Activated B cell treated with CpG ODN at 0.5 μM for 24 hours (primary cell): ENCODE results near the gene KLLN. TPM values are rescaled to one million over a fixed set of nuclear protein-coding genes. Genes with fewer than 3 reads are reported as not detected.
A peak's percentile ranks its signal among the peaks of the same experiment; 100 is the strongest.
"Not testable (repeated sequence)": the region's sequence is repeated elsewhere in the genome, so short reads cannot be mapped to it uniquely, and the experiment has no call there.

Experiments
- ATAC-seq: fragments of 200-7000 bp; cut with Tn5 transposase; one replicate; pipeline ENCODE4 v1.10.0; 2021; ENCODE audit warnings: low read depth, mild to moderate bottlenecking, moderate library complexity
- CTCF ChIA-PET: fragments of 350-600 bp; sonication (Branson Sonifier 250); formaldehyde crosslinking; loops from one replicate; lab custom pipeline; 2021; ENCODE audit warnings: antibody characterized with exemption; lab: Charles Lee
- POLR2A ChIA-PET: fragments of 350-600 bp; sonication (Branson Sonifier 250); formaldehyde crosslinking; loops from one replicate; lab custom pipeline; 2021; ENCODE audit warnings: antibody characterized with exemption; lab: Charles Lee
- DNase-seq: peaks from one replicate; pipeline ENCODE4 v3.0.0; 2022
- H3K27ac Mint-ChIP-seq: one replicate; pipeline ENCODE4 v1.8.0; 2020; ENCODE audit warnings: mixed read lengths
- H3K27me3 Mint-ChIP-seq: one replicate; pipeline ENCODE4 v1.8.0; 2021; ENCODE audit warnings: mixed read lengths
- H3K36me3 Mint-ChIP-seq: one replicate; pipeline ENCODE4 v1.8.0; 2021; ENCODE audit warnings: low read depth, mixed read lengths
- H3K4me1 Mint-ChIP-seq: one replicate; pipeline ENCODE4 v1.8.0; 2021; ENCODE audit warnings: mixed read lengths
- H3K4me3 Mint-ChIP-seq: one replicate; pipeline ENCODE4 v1.8.0; 2020; ENCODE audit warnings: mild to moderate bottlenecking, mixed read lengths
- H3K9me3 Mint-ChIP-seq: one replicate; pipeline ENCODE4 v1.8.0; 2020; ENCODE audit warnings: mixed read lengths
- intact Hi-C: fragments of 100-400 bp; cut with micrococcal nuclease; formaldehyde crosslinking; loops from one replicate; pipeline ENCODE4 v1.15.1; 2024
- total RNA-seq: library from RNA; stranded (reverse); gene quantifications from 2 replicates; pipeline ENCODE4 v1.2.3, GENCODE V29; 2022
- TF ChIP-seq, protein P1 (sequence below): fragments of 200-600 bp; IDR thresholded peaks from one replicate; pipeline ENCODE4 v1.8.0; 2022; ENCODE audit warnings: antibody characterized with exemption, mild to moderate bottlenecking

The KLLN gene
- total RNA-seq, 1 donor from 2014 or later: 2.6 TPM

DNA sequence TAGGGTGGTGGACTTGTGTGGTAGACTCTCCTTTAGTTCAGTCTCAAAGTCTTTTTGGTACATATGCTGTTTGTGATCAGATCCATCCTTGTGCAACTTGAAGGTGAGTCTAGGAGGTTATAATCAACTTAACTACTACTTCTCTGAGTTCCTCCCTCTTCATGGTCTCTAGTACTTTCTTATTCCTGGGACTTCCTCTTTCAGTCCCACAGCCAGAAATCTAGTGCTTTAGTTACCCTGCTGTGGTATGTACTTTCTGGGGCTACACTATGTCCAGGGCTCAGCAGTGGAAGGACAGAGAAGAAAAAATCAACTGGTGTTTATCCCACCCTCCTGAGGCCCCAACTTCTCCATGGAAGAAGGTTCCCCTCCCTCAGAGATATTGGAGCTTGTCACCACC lies 25.9 kb downstream of the KLLN start:
- Mint-ChIP-seq H3K27ac (no peak overlapping the region), H3K4me3 (no peak overlapping the region), H3K27me3 (peaks cover 1% of the 10 kb centered on the region), H3K9me3 (no peaks in the 10 kb centered on the region), H3K36me3 (no peaks in the 10 kb centered on the region), H3K4me1 (peaks cover 9% of the 10 kb centered on the region)
- TF ChIP-seq, protein P1, sequence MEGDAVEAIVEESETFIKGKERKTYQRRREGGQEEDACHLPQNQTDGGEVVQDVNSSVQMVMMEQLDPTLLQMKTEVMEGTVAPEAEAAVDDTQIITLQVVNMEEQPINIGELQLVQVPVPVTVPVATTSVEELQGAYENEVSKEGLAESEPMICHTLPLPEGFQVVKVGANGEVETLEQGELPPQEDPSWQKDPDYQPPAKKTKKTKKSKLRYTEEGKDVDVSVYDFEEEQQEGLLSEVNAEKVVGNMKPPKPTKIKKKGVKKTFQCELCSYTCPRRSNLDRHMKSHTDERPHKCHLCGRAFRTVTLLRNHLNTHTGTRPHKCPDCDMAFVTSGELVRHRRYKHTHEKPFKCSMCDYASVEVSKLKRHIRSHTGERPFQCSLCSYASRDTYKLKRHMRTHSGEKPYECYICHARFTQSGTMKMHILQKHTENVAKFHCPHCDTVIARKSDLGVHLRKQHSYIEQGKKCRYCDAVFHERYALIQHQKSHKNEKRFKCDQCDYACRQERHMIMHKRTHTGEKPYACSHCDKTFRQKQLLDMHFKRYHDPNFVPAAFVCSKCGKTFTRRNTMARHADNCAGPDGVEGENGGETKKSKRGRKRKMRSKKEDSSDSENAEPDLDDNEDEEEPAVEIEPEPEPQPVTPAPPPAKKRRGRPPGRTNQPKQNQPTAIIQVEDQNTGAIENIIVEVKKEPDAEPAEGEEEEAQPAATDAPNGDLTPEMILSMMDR: no peak
- DNase-seq (no peak), ATAC-seq (peak; percentile 52)
- ChIA-PET CTCF (no interaction called here), POLR2A (no interaction called here)
- intact Hi-C loops: no loop called here

DNA sequence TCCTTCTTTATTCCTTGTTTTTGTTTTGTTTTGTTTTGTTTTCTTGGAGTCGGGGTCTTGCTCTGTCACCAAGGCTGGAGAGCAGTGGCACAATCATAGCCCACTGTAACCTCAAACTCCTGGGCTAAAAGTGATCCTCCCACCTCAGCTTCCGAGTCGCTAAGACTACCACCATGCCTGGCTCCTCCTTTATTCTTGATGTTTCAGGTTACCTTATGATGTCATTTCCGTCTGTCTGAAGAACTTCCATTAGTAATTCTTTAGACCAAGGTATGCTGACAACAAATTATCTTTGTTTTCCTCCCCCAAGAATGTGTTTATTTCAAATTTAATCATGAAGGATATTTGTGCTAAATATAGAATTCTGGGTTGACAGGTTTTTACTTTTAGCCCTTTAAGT lies 27.2 kb downstream of the KLLN start:
- CTCF ChIA-PET: no interaction called here
- peaks cover 1% of the 10 kb centered on the region for H3K27me3 Mint-ChIP-seq
- TF ChIP-seq, protein P1: no peak
- no peak for ATAC-seq
- no peak for DNase-seq
- no peak overlapping the region for H3K27ac Mint-ChIP-seq
- H3K9me3 Mint-ChIP-seq: no peaks in the 10 kb centered on the region
- H3K4me3 Mint-ChIP-seq: no peak overlapping the region
- peaks cover 9% of the 10 kb centered on the region for H3K4me1 Mint-ChIP-seq
- POLR2A ChIA-PET: no interaction called here
- intact Hi-C loops: no loop called here
- H3K36me3 Mint-ChIP-seq: no peaks in the 10 kb centered on the region

- DNase-seq (no peak), ATAC-seq (no peak)
- Mint-ChIP-seq H3K4me3 (no peak overlapping the region), H3K36me3 (no peaks in the 10 kb centered on the region), H3K27ac (no peak overlapping the region), H3K4me1 (no peaks in the 10 kb centered on the region), H3K9me3 (no peaks in the 10 kb centered on the region), H3K27me3 (no peaks in the 10 kb centered on the region)
- intact Hi-C loops: no loop called here
- TF ChIP-seq, protein P1: no peak
- CTCF ChIA-PET: no interaction called here
- POLR2A ChIA-PET: no interaction called here
Measured at GRCh38 chr10:87829986-87830729, 33.2 kb downstream of the KLLN start.

GRCh38 chr10:87829051-87829450 lies 34.3 kb downstream of the KLLN start:
- POLR2A ChIA-PET: interaction anchor here (0.8 kb wide), 1 partner anchor 11 kb away, joined by 3 read pairs; the partner anchor contains the start of gene ATAD1
- H3K4me3 Mint-ChIP-seq, DNase-seq, intact Hi-C loops, ATAC-seq, H3K27ac Mint-ChIP-seq, H3K27me3 Mint-ChIP-seq, H3K4me1 Mint-ChIP-seq, H3K9me3 Mint-ChIP-seq, H3K36me3 Mint-ChIP-seq: not testable (repeated sequence)
- CTCF ChIA-PET: interaction anchor here (2.4 kb wide), 1 partner anchor 10 kb away, joined by 6 read pairs; the partner anchor contains the start of gene ATAD1

DNA sequence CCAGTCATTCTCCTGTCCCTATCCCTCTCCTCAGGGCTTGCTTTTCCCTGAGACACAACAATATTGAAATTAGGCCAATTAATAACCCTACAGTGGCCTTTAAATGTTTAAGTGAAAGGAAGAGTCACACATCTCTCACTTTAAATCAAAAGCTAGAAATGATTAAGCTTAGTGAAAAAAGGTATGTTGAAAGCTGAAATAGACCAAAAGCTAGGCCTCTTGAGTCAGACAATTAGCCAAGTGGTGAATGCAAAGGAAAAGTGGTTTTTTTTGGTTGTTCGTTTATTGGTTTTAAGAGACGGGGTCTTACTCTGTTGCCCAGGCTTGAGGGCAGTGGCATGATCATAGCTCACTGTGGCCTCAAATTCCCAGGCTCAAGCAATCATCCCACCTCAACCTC lies 35.7 kb downstream of the KLLN start:
- ChIA-PET CTCF (interaction anchor here (2.4 kb wide), 1 partner anchor 9 kb away, joined by 6 read pairs; the partner anchor contains the start of gene ATAD1), POLR2A (interaction anchor here (0.7 kb wide), 1 partner anchor 8 kb away, joined by 3 read pairs; no protein-coding TSS in a partner anchor)
- intact Hi-C loops: no loop called here
- ATAC-seq: no peak
- no peaks in the 10 kb centered on the region for H3K9me3 Mint-ChIP-seq
- no peak overlapping the region for H3K27ac Mint-ChIP-seq
- H3K4me1 Mint-ChIP-seq: no peaks in the 10 kb centered on the region
- H3K36me3 Mint-ChIP-seq: no peaks in the 10 kb centered on the region
- TF ChIP-seq, protein P1: no peak
- no peak overlapping the region for H3K4me3 Mint-ChIP-seq
- DNase-seq: no peak
- no peaks in the 10 kb centered on the region for H3K27me3 Mint-ChIP-seq
